K562 (cell line): ENCODE measurements around the gene CDCA7L. TPM values are rescaled to one million over a fixed set of nuclear protein-coding genes. Genes with fewer than 3 reads are reported as not detected.

Source experiments
- ATAC-seq: fragments of 200-7000 bp; cut with Tn5 transposase; 3 replicates; pipeline ENCODE4 v1.9.1; 2020; ENCODE audit warnings: moderate library complexity
- BruUV-seq: library from RNA; stranded (reverse); fragments of 400-500 nt; replicated peaks from 2 replicates; lab custom pipeline; 2021; lab: Mats Ljungman, UMichigan
- CTCF ChIA-PET: fragments of 300-600 bp; formaldehyde crosslinking; extraction: SDS; loops from one replicate; lab custom pipeline; 2021; ENCODE audit warnings: low intra/inter-chr PET ratio; lab: Yijun Ruan, JAX
- POLR2A ChIA-PET: fragments of 300-600, 350-650 bp; sonication (Branson Sonifier 250); formaldehyde crosslinking; extraction: SDS; loops from one replicate; lab custom pipeline; 2021; ENCODE audit warnings: antibody characterized with exemption, inconsistent platforms; lab: Yijun Ruan, JAX
- DNase-seq, 4 experiments: peaks; one replicate each; pipeline versions ENCODE4 v3.0.0 to v3.0.0-alpha.2; 2011 to 2018; ENCODE audit warnings: low spot score in 3 of 4, mixed read lengths in 3 of 4; ENCODE audit errors: extremely low read depth in 1 of 4
- FAIRE-seq: peaks from 2 replicates; lab custom pipeline; 2011; peaks lifted over from hg19 to GRCh38; lab: Jason Lieb, UNC
- H2AFZ ChIP-seq: 2 replicates; pipeline ENCODE4 v1.6.0; 2011; ENCODE audit warnings: low read depth, low read length, control low read depth, inconsistent platforms
- H3K27ac ChIP-seq: fragments of 200-600 bp; 3 replicates; pipeline ENCODE4 v1.8.0; 2011; ENCODE audit warnings: low read depth, mild to moderate bottlenecking, control low read depth, inconsistent platforms, low read length, moderate library complexity, mixed read lengths; ENCODE audit errors: extremely low read depth
- H3K27me3 ChIP-seq, 2 experiments: fragments of 300-600 bp in 1 of 2; 2 replicates in 1 of 2; 3 replicates in 1 of 2; pipeline versions ENCODE4 v1.6.0 to v1.8.0; 2011; ENCODE audit warnings: inconsistent platforms in 2 of 2, low read length in 2 of 2, mild to moderate bottlenecking in 1 of 2, mixed read lengths in 1 of 2, moderate library complexity in 1 of 2; ENCODE audit not compliant: control insufficient read depth in 2 of 2, insufficient read depth in 2 of 2
- H3K36me3 ChIP-seq: fragments of 300-600 bp; 3 replicates; pipeline ENCODE4 v1.8.0; 2011; ENCODE audit warnings: mild to moderate bottlenecking, low read length, inconsistent platforms; ENCODE audit not compliant: control insufficient read depth, insufficient read depth
- H3K4me1 ChIP-seq, 2 experiments: fragments of 200-600 bp in 1 of 2; replicated peaks in 1 of 2; 2 replicates in 1 of 2; 3 replicates in 1 of 2; pipeline versions ENCODE4 v1.5.1 to v1.8.0; 2011; ENCODE audit warnings: inconsistent platforms in 2 of 2, low read length in 2 of 2, mild to moderate bottlenecking in 1 of 2, mixed read lengths in 1 of 2, moderate library complexity in 1 of 2; ENCODE audit not compliant: control insufficient read depth in 2 of 2, insufficient read depth in 2 of 2
- H3K4me2 ChIP-seq: 2 replicates; pipeline ENCODE4 v1.6.1; 2011; ENCODE audit warnings: low read length, control low read depth, inconsistent platforms, mixed read lengths; ENCODE audit not compliant: insufficient read depth
- H3K4me3 ChIP-seq: fragments of 200-600 bp; sonication (generic), shearing (Covaris generic); 2 replicates; pipeline ENCODE4 v1.5.1; 2016; ENCODE audit warnings: control low read depth, inconsistent platforms
- H3K79me2 ChIP-seq: fragments of 200-600 bp; 3 replicates; pipeline ENCODE4 v1.8.0; 2011; ENCODE audit warnings: low read length, inconsistent platforms; ENCODE audit not compliant: control insufficient read depth, insufficient read depth
- H3K9ac ChIP-seq, 2 experiments: 2 replicates each; pipeline versions ENCODE4 v1.6.0 to v1.6.1; 2011; ENCODE audit warnings: low read depth in 2 of 2, low read length in 2 of 2, control low read depth in 1 of 2, inconsistent platforms in 1 of 2, mild to moderate bottlenecking in 1 of 2, mixed read lengths in 1 of 2; ENCODE audit not compliant: insufficient read depth in 1 of 2
- H3K9me1 ChIP-seq: one replicate; pipeline ENCODE4 v1.6.0; 2011; ENCODE audit warnings: inconsistent platforms, mild to moderate bottlenecking, low read length, moderate library complexity; ENCODE audit not compliant: control insufficient read depth, insufficient read depth
- H3K9me3 ChIP-seq: replicated peaks from 2 replicates; pipeline ENCODE4 v1.5.1; 2011; ENCODE audit warnings: low read depth, low read length, inconsistent platforms; ENCODE audit not compliant: control insufficient read depth, insufficient read depth
- H4K20me1 ChIP-seq: replicated peaks from 2 replicates; pipeline ENCODE4 v1.6.1; 2011; ENCODE audit warnings: low read length, inconsistent platforms, mixed read lengths; ENCODE audit not compliant: control insufficient read depth, insufficient read depth
- C11orf30 ChIP-seq: fragments of 450-650 bp; IDR thresholded peaks from 2 replicates; pipeline ENCODE4 v1.6.1; 2016; ENCODE audit warnings: low read depth, mild to moderate bottlenecking
- DDX20 ChIP-seq: fragments of 450-650 bp; IDR thresholded peaks from 2 replicates; pipeline ENCODE4 v1.6.1; 2016; ENCODE audit warnings: missing genetic modification characterization, low read depth, mild to moderate bottlenecking, missing compliant biosample characterization, moderate library complexity
- E2F6 ChIP-seq, 2 experiments: IDR thresholded peaks; 2 replicates each; pipeline ENCODE4 v1.6.1; 2011; ENCODE audit warnings: borderline replicate concordance in 1 of 2, control low read depth in 1 of 2, low read depth in 1 of 2, low read length in 1 of 2, mild to moderate bottlenecking in 1 of 2, mixed read lengths in 1 of 2, moderate library complexity in 1 of 2; ENCODE audit not compliant: insufficient read depth in 1 of 2, insufficient read length in 1 of 2, poor library complexity in 1 of 2, severe bottlenecking in 1 of 2; ENCODE audit errors: extremely low read depth in 1 of 2
- ETS2 ChIP-seq: IDR thresholded peaks from 2 replicates; pipeline ENCODE4 v1.6.1; 2016; ENCODE audit warnings: borderline replicate concordance, missing genetic modification characterization, mild to moderate bottlenecking, moderate library complexity, missing compliant biosample characterization; ENCODE audit not compliant: poor library complexity, severe bottlenecking
- FOXM1 ChIP-seq, 2 experiments: fragments of 450-650 bp in 1 of 2; sonication (generic) in 1 of 2; formaldehyde crosslinking in 1 of 2; IDR thresholded peaks; 2 replicates each; pipeline versions ENCODE4 v1.6.1 to v1.9.0; 2017 to 2022; ENCODE audit warnings: low read depth in 2 of 2, mild to moderate bottlenecking in 2 of 2, missing genetic modification reagents in 1 of 2, moderate library complexity in 1 of 2
- USF2 ChIP-seq: sonication (generic); formaldehyde crosslinking; IDR thresholded peaks from 2 replicates; pipeline ENCODE4 v1.5.0; 2020; ENCODE audit warnings: missing genetic modification reagents
- ZFP1 ChIP-seq: fragments of 450-650 bp; formaldehyde crosslinking; IDR thresholded peaks from 2 replicates; pipeline ENCODE4 v1.4.0; 2020; ENCODE audit warnings: mild to moderate bottlenecking, mixed read lengths
- ZNF561 ChIP-seq: fragments of 450-650 bp; formaldehyde crosslinking; conservative IDR thresholded peaks from 2 replicates; pipeline ENCODE4 v1.4.0; 2020; ENCODE audit warnings: mild to moderate bottlenecking, moderate library complexity
- WGBS: fragments of 100-300 bp; shearing (Covaris generic); methylation state at CpG from one replicate; pipeline ENCODE4 v1.1.6; 2016; ENCODE audit warnings: low coverage, mixed read lengths; ENCODE audit not compliant: insufficient coverage; ENCODE audit errors: missing lambda C conversion rate; 5-methylcytosine and 5-hydroxymethylcytosine counted together
- in situ Hi-C: fragments of 300-500 bp; cut with MboI; formaldehyde crosslinking; loops from 4 replicates; pipeline ENCODE4 v1.15.0; 2018; ENCODE audit warnings: inconsistent platforms, mixed read lengths
- intact Hi-C: fragments of 100-400 bp; cut with micrococcal nuclease; formaldehyde crosslinking; loops from 2 replicates; pipeline ENCODE4 v1.14.2; 2022
- polyA plus RNA-seq, 8 experiments: library from polyadenylated mRNA; depleted of rRNA in 4 of 8; stranded (reverse) in 5 of 8; unstranded in 3 of 8; fragments of >200 nt; fragmentation: Nextera tagmentation in 2 of 8; fragmentation: Illumina TruSeq in 1 of 8; extraction: Ambion mirVana in 2 of 8; extraction: Trizol in 1 of 8; gene quantifications; 2 replicates each; pipeline versions ENCODE4 v1.2.1 to v1.2.3, GENCODE V29; 2011 to 2014; ENCODE audit warnings: inconsistent platforms in 1 of 8, missing spikeins in 1 of 8
- total RNA-seq, 7 experiments: library from RNA; depleted of rRNA in 6 of 7; stranded (reverse); fragments of >200 nt in 6 of 7; fragmentation: Illumina TruSeq in 2 of 7; extraction: Trizol in 2 of 7; gene quantifications; 2 replicates each; pipeline versions ENCODE4 v1.2.1 to v1.2.3, GENCODE V29; 2011 to 2021; ENCODE audit warnings: low replicate concordance in 1 of 7
- TF ChIP-seq, protein P1 (sequence below): sonication (generic); formaldehyde crosslinking; IDR thresholded peaks from 2 replicates; pipeline ENCODE4 v1.9.0; 2022; ENCODE audit warnings: mild to moderate bottlenecking, missing genetic modification reagents
- TF ChIP-seq, protein P2 (sequence below): sonication (generic); formaldehyde crosslinking; IDR thresholded peaks from 2 replicates; pipeline ENCODE4 v1.9.0; 2022; ENCODE audit warnings: mild to moderate bottlenecking, missing genetic modification reagents

The CDCA7L gene
- total and polyA plus RNA-seq, 9 of the 15 experiments (the other 6 are each of a cell fraction or from before 2014, with no cell fraction given): 1.9 to 32.4 (median 3.1) TPM

DNA sequence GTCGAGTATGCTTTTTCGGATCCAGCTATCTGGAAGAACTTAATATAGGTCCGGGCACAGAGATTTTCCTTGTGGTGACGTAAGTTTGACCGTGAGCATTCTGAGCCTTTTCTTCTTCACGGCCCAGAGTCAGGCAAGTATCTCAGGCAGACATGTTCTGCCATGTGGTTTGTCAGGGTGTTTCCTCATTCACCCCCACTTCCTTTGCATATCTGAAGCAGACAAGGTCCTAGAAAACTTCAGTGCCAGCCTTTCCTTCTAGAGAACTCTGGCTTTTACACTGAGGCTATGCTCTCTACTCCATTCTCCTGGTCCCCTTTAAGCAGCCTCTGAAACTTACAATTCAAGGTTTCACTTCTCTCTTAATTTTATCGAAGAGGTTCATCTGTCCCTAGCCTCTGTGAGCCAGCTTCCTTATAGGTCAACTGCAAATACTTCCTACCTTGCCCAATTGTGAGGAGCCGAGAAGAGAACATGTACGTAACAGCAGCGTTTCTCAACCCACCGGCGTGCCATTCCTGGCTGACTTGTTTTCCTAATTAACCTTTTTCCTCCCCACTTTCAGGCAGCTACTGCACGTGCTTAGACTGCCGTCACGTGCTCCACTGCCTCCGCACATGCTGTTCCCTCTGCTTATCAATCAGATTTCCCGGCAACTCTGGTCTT is 47.3 kb downstream of the CDCA7L start:
- DNase-seq (no peak), FAIRE-seq (no peak), ATAC-seq (no peak)
- Histone ChIP-seq H3K9me1 (no peaks in the 10 kb centered on the region), H3K27ac (no peak overlapping the region), H4K20me1 (no peaks in the 10 kb centered on the region), H3K36me3 (no peaks in the 10 kb centered on the region; the same call in 2 of the 3 replicates), H3K27me3 (peaks cover 2 to 21% of the 10 kb centered on the region in 2 experiments; a peak in 2 of 5 replicates), H3K4me3 (no peak overlapping the region), H3K4me2 (no peak overlapping the region; the same call in 1 of the 2 replicates), H3K4me1 (no peaks in the 10 kb centered on the region), H3K9ac (no peak overlapping the region), H2AFZ (peak overlapping the region; percentile 53; the same call in 1 of the 2 replicates), H3K79me2 (no peaks in the 10 kb centered on the region), H3K9me3 (no peaks in the 10 kb centered on the region)
- WGBS: 24% methylated on average over 15 of the region's 17 CpGs
- in situ Hi-C loops: no loop called here
- ChIA-PET POLR2A (interaction anchor here (0.5 kb wide), 1 partner anchor 1778 kb away, joined by 3 read pairs; no protein-coding TSS in a partner anchor), CTCF (no interaction called here)
- BruUV-seq: no TSS peak
- intact Hi-C loops: no loop called here
- TF ChIP-seq ZFP1 (CRISPR knock-in tag): no peak
- no peak for TF ChIP-seq C11orf30
- TF ChIP-seq USF2 (CRISPR knock-in tag): peak; percentile 29
- no peak for TF ChIP-seq DDX20
- TF ChIP-seq FOXM1 (IDR thresholded peaks at IDR 0.05; ENCODE audit: low read depth): no peak
- no peak for TF ChIP-seq FOXM1 (CRISPR knock-in tag; IDR thresholded peaks at IDR 0.05; ENCODE audit: low read depth)
- TF ChIP-seq ZNF561 (CRISPR knock-in tag): no peak
- TF ChIP-seq, protein P1, sequence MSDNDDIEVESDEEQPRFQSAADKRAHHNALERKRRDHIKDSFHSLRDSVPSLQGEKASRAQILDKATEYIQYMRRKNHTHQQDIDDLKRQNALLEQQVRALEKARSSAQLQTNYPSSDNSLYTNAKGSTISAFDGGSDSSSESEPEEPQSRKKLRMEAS (CRISPR knock-in tag): 0 out of 2 replicates have a peak, but pooled peaks have one; percentile 25
- TF ChIP-seq, protein P2, sequence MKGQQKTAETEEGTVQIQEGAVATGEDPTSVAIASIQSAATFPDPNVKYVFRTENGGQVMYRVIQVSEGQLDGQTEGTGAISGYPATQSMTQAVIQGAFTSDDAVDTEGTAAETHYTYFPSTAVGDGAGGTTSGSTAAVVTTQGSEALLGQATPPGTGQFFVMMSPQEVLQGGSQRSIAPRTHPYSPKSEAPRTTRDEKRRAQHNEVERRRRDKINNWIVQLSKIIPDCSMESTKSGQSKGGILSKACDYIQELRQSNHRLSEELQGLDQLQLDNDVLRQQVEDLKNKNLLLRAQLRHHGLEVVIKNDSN (CRISPR knock-in tag): peak; percentile 26; the same call in 1 of the 2 replicates
- no peak for TF ChIP-seq ETS2 (tag)
- TF ChIP-seq E2F6 (IDR thresholded peaks at IDR 0.05; ENCODE audit: borderline replicate concordance in 1 of 2, extremely low read depth in 1 of 2, insufficient read depth in 1 of 2, insufficient read length in 1 of 2, low read depth in 1 of 2, low read length in 1 of 2, poor library complexity in 1 of 2, severe bottlenecking in 1 of 2): peak in 1 of 2 experiments; percentile 54
